ENCODE results near the gene LPP. TPM values are rescaled to one million over a fixed set of nuclear protein-coding genes. Genes with fewer than 3 reads are reported as not detected.

The LPP gene
- total RNA-seq, 4 donors from 2014 or later, result 109 to 170 (median 132) TPM

DNA sequence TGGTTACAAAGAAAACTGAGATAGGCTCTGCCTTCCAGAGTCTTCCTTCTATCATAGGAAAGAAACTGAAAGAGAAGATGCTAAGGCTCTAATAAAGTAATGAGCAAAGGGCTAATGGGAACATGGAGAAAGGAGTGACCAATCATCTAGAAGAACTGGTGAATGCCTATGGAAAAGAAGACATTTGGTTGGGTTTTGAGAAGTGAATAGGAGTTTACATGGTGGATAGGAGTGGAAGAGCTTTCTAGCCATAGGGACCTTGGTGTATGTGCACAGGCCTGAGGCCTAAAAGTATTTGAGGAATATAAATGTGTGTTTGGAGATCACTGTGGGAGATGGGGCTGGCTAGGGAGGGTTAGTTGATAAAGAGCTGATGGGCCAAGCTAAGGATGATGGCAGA lies 6.8 kb downstream of the LPP start:
- Histone ChIP-seq H3K4me3 (no peak overlapping the region), H3K9me3 (no peaks in the 10 kb centered on the region), H3K27ac (no peak overlapping the region), H3K36me3 (no peaks in the 10 kb centered on the region), H3K4me1 (peaks cover 0 to 92% (median 12%) of the 10 kb centered on the region in 4 donors), H3K27me3 (no peaks in the 10 kb centered on the region)
- DNase-seq, result no peak
- TF ChIP-seq, protein P1, sequence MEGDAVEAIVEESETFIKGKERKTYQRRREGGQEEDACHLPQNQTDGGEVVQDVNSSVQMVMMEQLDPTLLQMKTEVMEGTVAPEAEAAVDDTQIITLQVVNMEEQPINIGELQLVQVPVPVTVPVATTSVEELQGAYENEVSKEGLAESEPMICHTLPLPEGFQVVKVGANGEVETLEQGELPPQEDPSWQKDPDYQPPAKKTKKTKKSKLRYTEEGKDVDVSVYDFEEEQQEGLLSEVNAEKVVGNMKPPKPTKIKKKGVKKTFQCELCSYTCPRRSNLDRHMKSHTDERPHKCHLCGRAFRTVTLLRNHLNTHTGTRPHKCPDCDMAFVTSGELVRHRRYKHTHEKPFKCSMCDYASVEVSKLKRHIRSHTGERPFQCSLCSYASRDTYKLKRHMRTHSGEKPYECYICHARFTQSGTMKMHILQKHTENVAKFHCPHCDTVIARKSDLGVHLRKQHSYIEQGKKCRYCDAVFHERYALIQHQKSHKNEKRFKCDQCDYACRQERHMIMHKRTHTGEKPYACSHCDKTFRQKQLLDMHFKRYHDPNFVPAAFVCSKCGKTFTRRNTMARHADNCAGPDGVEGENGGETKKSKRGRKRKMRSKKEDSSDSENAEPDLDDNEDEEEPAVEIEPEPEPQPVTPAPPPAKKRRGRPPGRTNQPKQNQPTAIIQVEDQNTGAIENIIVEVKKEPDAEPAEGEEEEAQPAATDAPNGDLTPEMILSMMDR (IDR thresholded peaks at IDR 0.05), result no peak
- TF ChIP-seq POLR2A (IDR thresholded peaks at IDR 0.05), result no peak

DNA sequence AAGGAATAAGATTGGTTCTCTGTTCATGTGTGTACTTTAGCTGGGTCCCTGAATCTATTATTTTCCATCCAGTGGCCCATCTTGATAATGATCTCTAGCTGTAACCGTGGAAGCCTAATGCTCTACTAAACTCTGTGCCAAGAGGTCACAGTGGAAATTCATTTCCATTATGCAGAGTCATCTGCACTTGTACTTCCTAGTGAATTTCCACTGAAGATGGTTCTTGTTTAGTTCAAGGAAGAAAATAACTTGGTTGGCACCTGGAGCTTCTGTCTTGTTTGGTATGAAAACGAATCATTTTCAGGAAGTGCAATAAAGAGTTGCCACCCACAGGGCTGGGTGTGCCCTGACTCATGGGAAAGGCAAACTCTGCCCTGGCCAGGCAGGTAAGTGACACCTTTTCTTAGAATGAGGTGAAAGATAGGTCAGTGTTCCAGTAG lies 10.3 kb downstream of the LPP start:
- Histone ChIP-seq H3K27me3 (no peaks in the 10 kb centered on the region), H3K9me3 (no peaks in the 10 kb centered on the region)
- DNase-seq, result peak in 2 of 3 donors; percentile 74 to 84

DNA sequence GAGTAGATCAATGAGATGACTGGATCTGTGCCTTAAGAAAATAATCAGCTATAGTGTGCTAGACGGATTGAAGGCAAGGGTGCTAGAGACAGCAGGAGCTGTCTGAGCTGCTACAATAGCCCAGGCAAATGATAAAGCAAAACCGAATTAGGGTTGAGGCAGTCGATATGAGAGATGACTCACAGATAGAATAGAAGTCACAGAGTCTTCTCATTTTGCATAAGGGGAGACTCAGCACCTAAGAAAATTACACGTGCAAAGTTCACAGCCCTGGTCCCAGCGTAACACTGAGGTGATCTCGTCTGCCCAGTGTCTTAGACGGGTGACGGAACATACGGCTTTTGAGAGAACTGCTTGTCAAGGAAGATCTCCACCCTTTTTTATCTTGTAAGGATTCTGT lies 11.6 kb downstream of the LPP start:
- H3K4me1 ChIP-seq, result peaks cover 0 to 57% (median 3%) of the 10 kb centered on the region in 4 donors
- TF ChIP-seq, protein P1 (IDR thresholded peaks at IDR 0.05), result no peak
- no peak for TF ChIP-seq POLR2A (IDR thresholded peaks at IDR 0.05)
- DNase-seq, result peak in 2 of 3 donors; percentile 56 to 75

More for the DNA sequence above, 10.3 kb downstream of the LPP start:
- TF ChIP-seq, protein P1 (IDR thresholded peaks at IDR 0.05), result no peak
- no peak for TF ChIP-seq POLR2A (IDR thresholded peaks at IDR 0.05)
- Histone ChIP-seq H3K27ac (peak overlapping the region in 3 of 4 donors; percentile 44 to 89 (median 62)), H3K4me1 (peaks cover 0 to 66% (median 3%) of the 10 kb centered on the region in 4 donors), H3K4me3 (peak overlapping the region in 1 of 4 donors; percentile 8), H3K36me3 (no peaks in the 10 kb centered on the region)

DNA sequence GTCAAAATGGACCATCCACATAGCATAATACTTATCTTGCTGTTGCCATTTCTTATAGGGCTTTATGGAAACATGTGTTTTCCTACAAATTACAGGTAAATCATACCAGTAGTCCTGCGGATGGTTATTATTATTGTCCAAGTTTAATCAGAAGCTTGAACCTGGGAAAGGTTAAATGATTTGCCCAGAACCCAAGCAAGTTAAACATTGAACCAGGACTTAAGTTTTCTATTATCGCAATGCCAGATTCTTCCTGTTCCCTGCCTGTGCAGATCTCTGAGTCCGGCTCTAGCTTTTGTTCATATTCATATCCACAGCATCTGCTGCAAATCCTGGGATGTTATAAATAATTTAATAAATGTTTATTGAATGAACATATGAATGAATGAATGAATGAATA lies 12.5 kb downstream of the LPP start:
- Histone ChIP-seq H3K4me3 (no peak overlapping the region), H3K36me3 (no peaks in the 10 kb centered on the region), H3K27me3 (no peaks in the 10 kb centered on the region), H3K9me3 (no peaks in the 10 kb centered on the region), H3K27ac (peak overlapping the region in 3 of 4 donors; percentile 15 to 71 (median 62)), H3K4me1 (peaks cover 0 to 56% (median 4%) of the 10 kb centered on the region in 4 donors)
- no peak for TF ChIP-seq POLR2A (IDR thresholded peaks at IDR 0.05)
- TF ChIP-seq, protein P1 (IDR thresholded peaks at IDR 0.05), result no peak
- DNase-seq, result no peak

More for the DNA sequence above, 11.6 kb downstream of the LPP start:
- no peaks in the 10 kb centered on the region for H3K9me3 ChIP-seq
- H3K4me3 ChIP-seq, result peak overlapping the region in 1 of 4 donors; percentile 5
- no peaks in the 10 kb centered on the region for H3K27me3 ChIP-seq
- peak overlapping the region in 3 of 4 donors; percentile 15 to 81 (median 62) for H3K27ac ChIP-seq
- H3K36me3 ChIP-seq, result no peaks in the 10 kb centered on the region

DNA sequence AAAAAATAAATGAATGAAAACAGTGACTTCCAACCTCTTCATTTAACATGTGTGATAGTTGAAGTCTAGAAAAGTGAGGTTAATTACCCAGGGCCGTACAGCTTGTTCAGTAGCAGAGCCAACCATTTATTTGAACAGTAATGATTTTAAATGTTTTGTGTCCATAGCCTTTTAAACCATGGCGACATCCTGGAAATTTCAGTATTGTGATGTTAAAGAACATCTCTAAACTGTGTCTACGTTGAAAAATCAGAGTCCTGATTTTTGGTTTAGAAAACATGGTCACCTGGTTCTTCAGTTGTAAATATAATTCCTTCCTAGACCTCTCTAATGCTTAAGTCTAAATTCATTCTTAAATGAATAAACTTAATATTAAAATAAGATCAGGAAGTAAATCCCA lies 14.2 kb downstream of the LPP start:
- DNase-seq, result no peak
- Histone ChIP-seq H3K27ac (no peak overlapping the region), H3K9me3 (no peaks in the 10 kb centered on the region), H3K4me1 (peaks cover 0 to 43% (median 5%) of the 10 kb centered on the region in 4 donors), H3K4me3 (no peak overlapping the region), H3K27me3 (no peaks in the 10 kb centered on the region), H3K36me3 (no peaks in the 10 kb centered on the region)
- TF ChIP-seq, protein P1 (IDR thresholded peaks at IDR 0.05), result no peak
- TF ChIP-seq POLR2A (IDR thresholded peaks at IDR 0.05), result no peak

All from Peyer's patch (tissue), 4 donors.